ENCODE results near the gene ANKRD63. TPM values are rescaled to one million over a fixed set of nuclear protein-coding genes. Genes with fewer than 3 reads are reported as not detected.
A peak's percentile ranks its signal among the peaks of the same experiment; 100 is the strongest.

ANKRD63 gene
- total RNA-seq, 1 experiment from 2014 or later = not detected

DNA sequence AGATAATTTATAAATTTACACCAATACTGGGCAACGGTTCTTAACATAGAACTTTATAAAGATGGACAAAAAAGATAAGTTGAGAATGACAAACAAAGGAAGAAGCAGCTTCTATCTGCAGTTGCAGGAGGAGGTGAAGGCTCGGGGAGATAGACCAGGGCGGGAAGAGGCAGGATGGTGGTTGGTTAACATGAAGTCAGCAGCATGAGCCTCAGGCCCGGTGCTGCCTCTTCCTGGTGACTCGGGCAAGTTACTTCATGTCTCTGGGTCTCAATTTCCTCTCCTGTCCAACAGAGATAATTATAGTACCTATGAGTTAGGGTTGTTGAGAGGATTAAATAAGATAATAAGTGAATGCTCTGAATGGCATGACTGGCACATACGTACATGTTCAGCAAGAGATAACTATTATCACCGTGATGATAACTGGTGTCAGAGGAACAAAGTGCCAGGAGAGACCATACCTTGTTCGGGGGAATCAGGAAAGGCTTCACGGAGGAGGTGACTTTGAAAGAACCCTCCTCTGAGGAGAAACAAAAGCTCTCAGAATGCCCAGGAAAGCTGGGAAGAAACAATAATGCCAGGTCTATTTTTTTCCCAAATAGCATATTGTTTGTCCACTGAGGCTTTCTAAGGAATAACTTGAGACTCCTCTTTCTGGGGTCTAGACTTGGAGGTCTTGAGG is 39.6 kb downstream of the ANKRD63 start:
- Mint-ChIP-seq H3K4me3 (ENCODE audit: unreplicated experiment) (no peak overlapping the region), H3K4me1 (ENCODE audit: insufficient read depth, unreplicated experiment) (peaks cover 32% of the 10 kb centered on the region), H3K9me3 (ENCODE audit: unreplicated experiment) (no peaks in the 10 kb centered on the region), H3K27me3 (ENCODE audit: insufficient read depth, unreplicated experiment) (no peaks in the 10 kb centered on the region), H3K27ac (ENCODE audit: low read depth, unreplicated experiment) (no peak overlapping the region), H3K36me3 (ENCODE audit: insufficient read depth, unreplicated experiment) (peaks cover 20% of the 10 kb centered on the region)
- TF ChIP-seq, protein P1, sequence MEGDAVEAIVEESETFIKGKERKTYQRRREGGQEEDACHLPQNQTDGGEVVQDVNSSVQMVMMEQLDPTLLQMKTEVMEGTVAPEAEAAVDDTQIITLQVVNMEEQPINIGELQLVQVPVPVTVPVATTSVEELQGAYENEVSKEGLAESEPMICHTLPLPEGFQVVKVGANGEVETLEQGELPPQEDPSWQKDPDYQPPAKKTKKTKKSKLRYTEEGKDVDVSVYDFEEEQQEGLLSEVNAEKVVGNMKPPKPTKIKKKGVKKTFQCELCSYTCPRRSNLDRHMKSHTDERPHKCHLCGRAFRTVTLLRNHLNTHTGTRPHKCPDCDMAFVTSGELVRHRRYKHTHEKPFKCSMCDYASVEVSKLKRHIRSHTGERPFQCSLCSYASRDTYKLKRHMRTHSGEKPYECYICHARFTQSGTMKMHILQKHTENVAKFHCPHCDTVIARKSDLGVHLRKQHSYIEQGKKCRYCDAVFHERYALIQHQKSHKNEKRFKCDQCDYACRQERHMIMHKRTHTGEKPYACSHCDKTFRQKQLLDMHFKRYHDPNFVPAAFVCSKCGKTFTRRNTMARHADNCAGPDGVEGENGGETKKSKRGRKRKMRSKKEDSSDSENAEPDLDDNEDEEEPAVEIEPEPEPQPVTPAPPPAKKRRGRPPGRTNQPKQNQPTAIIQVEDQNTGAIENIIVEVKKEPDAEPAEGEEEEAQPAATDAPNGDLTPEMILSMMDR (IDR thresholded peaks at IDR 0.05; ENCODE audit: unreplicated experiment) = no peak
- intact Hi-C loops (cut with micrococcal nuclease) = no loop called here
- BruUV-seq (replicated peaks) = no TSS peak
- peak; percentile 52 for DNase-seq (ENCODE audit: unreplicated experiment)
- ChIA-PET POLR2A (interaction anchor here (0.7 to 1.0 kb wide), 2 partner anchors 23 to 347 kb away, joined by 3 read pairs; no protein-coding TSS in a partner anchor), CTCF (interaction anchor here (0.6 to 8.8 kb wide), 11 partner anchors 11 to 394 kb away, joined by 3 to 127 read pairs (median 5); no protein-coding TSS in a partner anchor)

DNA sequence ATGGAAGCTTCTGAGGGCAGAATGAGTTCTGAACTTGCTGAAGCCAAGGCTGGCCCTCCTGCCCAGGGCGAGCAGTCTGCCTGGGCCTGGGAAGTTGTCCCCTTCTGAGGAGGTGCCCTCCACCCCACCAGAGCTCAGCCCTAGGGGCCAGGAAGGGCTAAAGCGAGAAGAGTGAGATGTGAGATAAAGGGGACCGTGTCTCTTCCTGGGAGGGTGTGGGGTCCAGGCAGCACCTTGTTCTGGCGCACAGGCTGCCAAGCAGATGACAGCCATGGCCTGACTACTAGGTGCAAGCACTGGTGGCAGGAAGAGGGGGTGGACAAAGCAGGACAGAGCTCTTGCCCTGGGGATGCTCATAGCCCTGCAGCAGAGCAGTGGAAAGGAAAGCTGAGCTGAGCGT is 40.3 kb downstream of the ANKRD63 start:
- Mint-ChIP-seq H3K4me3 (ENCODE audit: unreplicated experiment) (no peak overlapping the region), H3K27me3 (ENCODE audit: insufficient read depth, unreplicated experiment) (no peaks in the 10 kb centered on the region), H3K36me3 (ENCODE audit: insufficient read depth, unreplicated experiment) (peaks cover 20% of the 10 kb centered on the region), H3K27ac (ENCODE audit: low read depth, unreplicated experiment) (no peak overlapping the region), H3K9me3 (ENCODE audit: unreplicated experiment) (no peaks in the 10 kb centered on the region), H3K4me1 (ENCODE audit: insufficient read depth, unreplicated experiment) (peaks cover 37% of the 10 kb centered on the region)
- TF ChIP-seq, protein P1 (IDR thresholded peaks at IDR 0.05; ENCODE audit: unreplicated experiment) = no peak
- BruUV-seq (replicated peaks) = no TSS peak
- DNase-seq (ENCODE audit: unreplicated experiment) = no peak
- ChIA-PET POLR2A (interaction anchor here (1.3 to 2.7 kb wide), 2 partner anchors 10 to 14 kb away, joined by 5 to 7 read pairs; no protein-coding TSS in a partner anchor), CTCF (interaction anchor here (0.6 to 8.8 kb wide), 12 partner anchors 10 to 395 kb away, joined by 3 to 127 read pairs (median 3); no protein-coding TSS in a partner anchor)
- intact Hi-C loops (cut with micrococcal nuclease) = no loop called here

DNA sequence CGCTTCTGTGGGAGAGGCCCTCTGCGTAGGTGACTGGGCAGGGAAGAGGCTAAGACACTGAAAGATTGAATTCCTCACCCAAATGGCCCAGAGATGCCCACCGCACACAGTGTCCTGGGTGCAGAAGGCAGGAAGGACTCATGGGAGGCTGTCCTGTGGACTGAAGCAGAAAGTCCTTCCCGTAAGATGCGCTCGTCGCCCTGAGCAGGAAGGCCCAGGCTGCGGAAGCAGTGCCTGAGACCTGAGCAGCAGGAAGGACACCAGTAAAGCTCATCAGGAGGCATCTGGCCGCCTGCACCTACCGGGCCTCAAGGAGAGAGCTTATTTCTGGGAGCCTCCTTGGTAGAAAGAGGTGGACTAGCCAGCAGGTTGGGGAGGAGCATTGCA is 40.7 kb downstream of the ANKRD63 start:
- CTCF ChIA-PET = interaction anchor here (0.7 to 8.8 kb wide), 11 partner anchors 9 to 197 kb away, joined by 3 to 127 read pairs (median 3); no protein-coding TSS in a partner anchor
- intact Hi-C loops (cut with micrococcal nuclease) = no loop called here
- TF ChIP-seq, protein P1 (IDR thresholded peaks at IDR 0.05; ENCODE audit: unreplicated experiment) = no peak
- DNase-seq (ENCODE audit: unreplicated experiment) = no peak
- H3K9me3 Mint-ChIP-seq (ENCODE audit: unreplicated experiment) = no peaks in the 10 kb centered on the region
- peaks cover 20% of the 10 kb centered on the region for H3K36me3 Mint-ChIP-seq (ENCODE audit: insufficient read depth, unreplicated experiment)
- H3K27ac Mint-ChIP-seq (ENCODE audit: low read depth, unreplicated experiment) = no peak overlapping the region
- POLR2A ChIA-PET = interaction anchor here (1.3 to 2.7 kb wide), 2 partner anchors 10 to 14 kb away, joined by 5 to 7 read pairs; no protein-coding TSS in a partner anchor
- no TSS peak for BruUV-seq (replicated peaks)
- no peak overlapping the region for H3K4me3 Mint-ChIP-seq (ENCODE audit: unreplicated experiment)
- H3K4me1 Mint-ChIP-seq (ENCODE audit: insufficient read depth, unreplicated experiment) = peaks cover 37% of the 10 kb centered on the region
- no peaks in the 10 kb centered on the region for H3K27me3 Mint-ChIP-seq (ENCODE audit: insufficient read depth, unreplicated experiment)
